CD4-positive, alpha-beta T cell treated with Interleukin-21 for 1 hour (primary cell): ENCODE measurements around the gene RPS16.

Source experiments
- DNase-seq: peaks from one replicate; pipeline ENCODE4 v3.0.0-alpha.2; 2020

The RPS16 gene

DNA sequence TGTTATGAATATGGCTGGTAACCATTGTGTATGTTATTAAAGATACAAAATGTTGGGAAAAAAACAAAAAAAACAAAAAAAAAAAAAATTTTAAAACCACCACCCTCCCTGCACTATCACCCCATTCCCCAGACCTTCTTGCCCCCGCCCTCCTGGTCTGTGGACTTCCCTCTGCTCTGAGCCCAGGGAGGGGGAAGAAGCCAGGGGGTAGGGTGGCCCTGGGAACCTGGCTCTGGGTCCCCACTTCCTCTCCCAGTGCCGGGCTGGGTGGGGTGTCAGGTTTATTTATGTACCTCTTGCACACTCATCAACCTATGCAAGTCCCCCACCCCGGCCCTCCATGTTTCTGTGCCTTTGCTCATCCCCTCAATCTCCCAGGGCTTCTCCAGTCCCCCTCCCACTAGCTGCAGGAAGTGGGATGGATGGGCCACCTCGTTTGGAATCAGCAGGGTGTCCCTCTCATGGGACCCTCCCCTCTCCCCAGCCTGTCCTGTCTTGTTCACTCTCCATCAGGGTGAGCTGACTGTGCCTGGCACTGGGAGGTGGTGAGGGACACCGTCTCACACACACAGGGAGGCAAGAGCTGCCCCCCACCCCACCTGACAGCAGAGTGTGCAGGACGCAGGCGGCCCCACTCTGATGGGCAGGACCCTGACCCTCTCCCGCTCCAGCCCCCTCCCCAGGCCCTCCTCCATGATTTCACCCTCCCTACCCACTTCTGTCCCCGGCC is 50.7 kb downstream of the RPS16 start:
- no peak for DNase-seq
